MCF 10A (cell line): Measurements from ENCODE around the gene CASP9. TPM values are rescaled to one million over a fixed set of nuclear protein-coding genes. Genes with fewer than 3 reads are reported as not detected.

ENCODE experiments used
- BruUV-seq: library from RNA; stranded (reverse); fragments of 400-500 nt; replicated peaks from 2 replicates; lab custom pipeline; 2021; lab: Mats Ljungman, UMichigan
- CTCF ChIA-PET: fragments of 300-600 bp; sonication (Branson Sonifier 250); formaldehyde crosslinking; extraction: SDS; loops from one replicate; lab custom pipeline; 2021; ENCODE audit warnings: antibody characterized with exemption, inconsistent platforms; lab: Yijun Ruan, JAX
- POLR2A ChIA-PET: fragments of 300-600, 350-650 bp; sonication (Branson Sonifier 250); formaldehyde crosslinking; extraction: SDS; loops from one replicate; lab custom pipeline; 2020; ENCODE audit warnings: antibody characterized with exemption, inconsistent platforms; lab: Yijun Ruan, JAX
- DNase-seq: peaks from one replicate; pipeline ENCODE4 v3.0.0-alpha.2; 2018; ENCODE audit not compliant: unreplicated experiment
- H3K27ac Mint-ChIP-seq: one replicate; pipeline ENCODE4 v1.8.0; 2022; ENCODE audit warnings: mild to moderate bottlenecking, low read depth, mixed read lengths; ENCODE audit not compliant: unreplicated experiment
- H3K27me3 Mint-ChIP-seq: one replicate; pipeline ENCODE4 v1.8.0; 2022; ENCODE audit warnings: mixed read lengths; ENCODE audit not compliant: insufficient read depth, unreplicated experiment
- H3K36me3 Mint-ChIP-seq: one replicate; pipeline ENCODE4 v1.8.0; 2022; ENCODE audit warnings: mild to moderate bottlenecking, moderate library complexity, mixed read lengths; ENCODE audit not compliant: insufficient read depth, unreplicated experiment
- H3K4me1 Mint-ChIP-seq: one replicate; pipeline ENCODE4 v1.8.0; 2022; ENCODE audit warnings: mixed read lengths; ENCODE audit not compliant: insufficient read depth, unreplicated experiment
- H3K4me3 Mint-ChIP-seq: one replicate; pipeline ENCODE4 v1.8.0; 2022; ENCODE audit warnings: mild to moderate bottlenecking, moderate library complexity, mixed read lengths; ENCODE audit not compliant: unreplicated experiment
- H3K9me3 Mint-ChIP-seq: one replicate; pipeline ENCODE4 v1.8.0; 2022; ENCODE audit warnings: mixed read lengths; ENCODE audit not compliant: unreplicated experiment
- CTCF ChIP-seq: fragments of 200-600 bp; IDR thresholded peaks from one replicate; pipeline ENCODE4 v1.8.0; 2022; ENCODE audit warnings: antibody characterized with exemption, mild to moderate bottlenecking; ENCODE audit not compliant: unreplicated experiment
- intact Hi-C: fragments of 100-400 bp; cut with micrococcal nuclease; formaldehyde crosslinking; loops from 2 replicates; pipeline ENCODE4 v1.14.1; 2022
- total RNA-seq: library from RNA; stranded (reverse); gene quantifications from 2 replicates; pipeline ENCODE4 v1.2.3, GENCODE V29; 2022

CASP9 gene
- total RNA-seq, 1 experiment from 2014 or later: 8.9 TPM

GRCh38 chr1:15538771-15539170, 14.8 kb upstream of the CASP9 start:
- no peak overlapping the region for H3K4me3 Mint-ChIP-seq
- no peak for TF ChIP-seq CTCF
- no peaks in the 10 kb centered on the region for H3K4me1 Mint-ChIP-seq
- peak; percentile 41 for DNase-seq
- CTCF ChIA-PET: interaction anchor here (0.6 kb wide), 1 partner anchor 432 kb away, joined by 3 read pairs; no protein-coding TSS in a partner anchor
- peaks cover 93% of the 10 kb centered on the region for H3K36me3 Mint-ChIP-seq
- no TSS peak for BruUV-seq
- POLR2A ChIA-PET: interaction anchor here (0.6 to 2.0 kb wide), 3 partner anchors 10 to 57 kb away, joined by 3 to 9 read pairs (median 4); no protein-coding TSS in a partner anchor
- intact Hi-C loops: no loop called here
- H3K27ac Mint-ChIP-seq: no peak overlapping the region
- no peaks in the 10 kb centered on the region for H3K9me3 Mint-ChIP-seq
- H3K27me3 Mint-ChIP-seq: no peaks in the 10 kb centered on the region

GRCh38 chr1:15531682-15532081, 7.7 kb upstream of the CASP9 start:
- Mint-ChIP-seq H3K9me3 (no peaks in the 10 kb centered on the region), H3K27me3 (no peaks in the 10 kb centered on the region), H3K36me3 (peaks cover 62% of the 10 kb centered on the region), H3K4me3 (no peak overlapping the region), H3K4me1 (peaks cover 11% of the 10 kb centered on the region), H3K27ac (no peak overlapping the region)
- DNase-seq: no peak
- CTCF ChIA-PET: interaction anchor here (0.6 to 0.7 kb wide), 2 partner anchors 41 to 1422 kb away, joined by 3 read pairs; no protein-coding TSS in a partner anchor
- intact Hi-C loops: no loop called here
- no peak for TF ChIP-seq CTCF
- POLR2A ChIA-PET: no interaction called here
- no TSS peak for BruUV-seq

DNA sequence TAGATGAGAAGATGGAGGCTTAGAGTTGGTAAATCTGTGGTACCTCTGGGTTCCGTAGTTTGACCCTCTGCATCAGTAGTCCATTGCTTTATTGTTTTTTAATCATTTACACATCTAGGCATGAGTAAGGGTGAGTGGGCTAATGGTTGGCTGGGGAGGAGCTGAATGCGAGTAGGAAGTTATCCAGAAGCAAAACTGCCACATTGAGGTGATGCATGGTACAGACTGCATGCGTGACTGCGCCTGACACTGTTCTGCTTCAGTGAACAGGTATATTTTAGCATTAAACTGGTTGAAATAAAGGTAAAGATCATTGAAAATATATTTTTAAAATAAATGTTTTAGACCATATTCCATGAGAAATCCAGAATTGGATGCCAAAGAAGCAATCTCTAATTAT, 7.0 kb upstream of the CASP9 start:
- no peak for TF ChIP-seq CTCF

GRCh38 chr1:15526490-15527339, 2.7 kb upstream of the CASP9 start, which contains the start of gene DNAJC16:
TSS of gene DNAJC16 (plus strand) at chr1:15526848. CDS start at chr1:15529106, 2,258 bp downstream.
- TF ChIP-seq CTCF: no peak
- CTCF ChIA-PET: interaction anchor here (0.6 to 1.3 kb wide), 3 partner anchors 100 to 213 kb away, joined by 3 to 4 read pairs (median 3); no protein-coding TSS in a partner anchor
- H3K27ac Mint-ChIP-seq: peak within 1 kb of the TSS; percentile 100
- peaks cover 16% of the 10 kb centered on the region for H3K4me1 Mint-ChIP-seq
- no TSS peak for BruUV-seq
- H3K4me3 Mint-ChIP-seq: peak within 1 kb of the TSS; percentile 92
- H3K36me3 Mint-ChIP-seq: peaks cover 33% of the 10 kb centered on the region
- intact Hi-C loops: loop anchor here (1.0 kb wide), 1 partner anchor 92 kb away; no protein-coding TSS in a partner anchor
- H3K27me3 Mint-ChIP-seq: no peaks in the 10 kb centered on the region
- no peaks in the 10 kb centered on the region for H3K9me3 Mint-ChIP-seq
- POLR2A ChIA-PET: interaction anchor here (0.5 to 3.4 kb wide), 27 partner anchors 8 to 1097 kb away, joined by 3 to 36 read pairs (median 3); partner anchors contain the start of gene DDI2
- DNase-seq: peak; percentile 100

More for the DNA sequence above, 7.0 kb upstream of the CASP9 start:
- no TSS peak for BruUV-seq
- Mint-ChIP-seq H3K4me1 (peaks cover 11% of the 10 kb centered on the region), H3K36me3 (peaks cover 55% of the 10 kb centered on the region), H3K27ac (no peak overlapping the region), H3K4me3 (no peak overlapping the region), H3K27me3 (no peaks in the 10 kb centered on the region), H3K9me3 (no peaks in the 10 kb centered on the region)
- no peak for DNase-seq
- POLR2A ChIA-PET: no interaction called here
- CTCF ChIA-PET: no interaction called here
- intact Hi-C loops: no loop called here
